Measurements from ENCODE around the gene C12orf76.

The C12orf76 gene

DNA sequence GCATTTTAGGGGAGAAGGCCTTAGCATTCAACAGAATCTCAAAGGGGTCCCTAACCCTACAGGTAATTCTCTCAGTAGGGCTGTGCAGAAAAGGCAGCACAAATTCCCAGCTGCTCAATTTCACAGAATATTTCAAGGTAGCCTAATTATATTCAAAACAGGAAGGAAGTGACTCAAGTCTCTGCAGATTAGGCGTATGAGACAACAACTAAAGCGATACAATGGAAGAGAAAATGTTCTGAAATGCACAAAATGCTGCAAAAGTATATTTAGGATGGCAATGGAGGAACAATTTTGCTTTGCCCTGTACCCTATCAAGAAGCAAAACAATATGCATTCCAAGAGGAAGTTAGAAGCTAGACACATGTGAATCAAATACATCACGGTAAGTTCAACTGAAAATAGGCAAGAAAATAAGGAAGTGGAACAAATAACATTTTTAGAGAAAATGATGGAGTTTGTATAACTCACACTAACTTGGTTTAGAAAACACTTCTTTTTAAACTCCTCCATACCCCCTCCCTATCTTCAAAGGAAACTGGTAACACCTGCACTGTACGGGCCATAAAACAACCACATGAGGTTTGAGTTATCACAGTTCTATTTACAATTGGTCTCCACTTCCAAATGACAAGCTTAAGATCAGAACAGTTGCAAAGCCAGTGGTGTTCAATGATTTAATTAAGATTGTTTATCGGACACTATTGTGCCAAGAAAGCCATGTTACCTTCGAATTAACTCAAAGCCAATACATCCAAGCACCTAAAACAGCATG, 53.7 kb downstream of the C12orf76 start:
- peak; percentile 47 for DNase-seq

GRCh38 chr12:109993091-109993490, 55.2 kb downstream of the C12orf76 start:
- DNase-seq: no peak

- DNase-seq: no peak
Measured at GRCh38 chr12:109991586-109991985, 56.7 kb downstream of the C12orf76 start.
